Hepatocyte (in vitro differentiated cells): ENCODE data around the gene NPLOC4.

ENCODE experiments used
- CTCF ChIP-seq: fragments of 200-600 bp; sonication (generic); IDR thresholded peaks from 2 replicates; pipeline ENCODE4 v1.5.1; 2016; ENCODE audit warnings: antibody characterized with exemption, mild to moderate bottlenecking; ENCODE audit not compliant: poor library complexity
- EZH2 ChIP-seq: fragments of 200-600 bp; sonication (generic); IDR thresholded peaks from 2 replicates; pipeline ENCODE4 v1.6.1; 2016; ENCODE audit warnings: antibody characterized with exemption, mild to moderate bottlenecking, borderline replicate concordance

GRCh38 chr17:81593105-81593871 is 43.6 kb downstream of the NPLOC4 start:
- TF ChIP-seq CTCF (no peak), EZH2 (no peak)
